HFFc6 (cell line): Measurements from ENCODE around the gene MYH4. TPM values are rescaled to one million over a fixed set of nuclear protein-coding genes. Genes with fewer than 3 reads are reported as not detected.

Experiments
- DNase-seq: peaks from one replicate; pipeline ENCODE4 v3.0.0-alpha.2; 2018
- H3K27ac Mint-ChIP-seq: 2 replicates; pipeline ENCODE4 v1.8.0; 2020; ENCODE audit warnings: mild to moderate bottlenecking, mixed read lengths
- H3K27me3 Mint-ChIP-seq: 2 replicates; pipeline ENCODE4 v1.8.0; 2021; ENCODE audit warnings: mild to moderate bottlenecking, moderate library complexity, mixed read lengths; ENCODE audit not compliant: insufficient read depth
- H3K36me3 Mint-ChIP-seq: 2 replicates; pipeline ENCODE4 v1.8.0; 2021; ENCODE audit warnings: low read depth, mixed read lengths
- H3K4me1 Mint-ChIP-seq: 2 replicates; pipeline ENCODE4 v1.8.0; 2020; ENCODE audit warnings: low read depth, mixed read lengths
- H3K4me3 Mint-ChIP-seq: 2 replicates; pipeline ENCODE4 v1.8.0; 2020; ENCODE audit warnings: mild to moderate bottlenecking, moderate library complexity, mixed read lengths
- H3K9me3 Mint-ChIP-seq: 2 replicates; pipeline ENCODE4 v1.8.0; 2020; ENCODE audit warnings: mild to moderate bottlenecking, mixed read lengths
- total RNA-seq, 6 experiments: library from RNA; stranded (reverse); fragmentation: NEBNext Ultra II Directional; extraction: Animal tissue kit (Norgen Biotek cat#: 25700); gene quantifications; 2 replicates in 1 of 6; 3 replicates in 5 of 6; pipeline ENCODE4 v1.2.3, GENCODE V29; 2021
- TF ChIP-seq, protein P1 (sequence below): fragments of 200-600 bp; sonication (generic); IDR thresholded peaks from 2 replicates; pipeline ENCODE4 v1.5.0; 2021; ENCODE audit warnings: antibody characterized with exemption, mild to moderate bottlenecking

MYH4 gene
- total RNA-seq, 6 experiments from 2014 or later: not detected

DNA sequence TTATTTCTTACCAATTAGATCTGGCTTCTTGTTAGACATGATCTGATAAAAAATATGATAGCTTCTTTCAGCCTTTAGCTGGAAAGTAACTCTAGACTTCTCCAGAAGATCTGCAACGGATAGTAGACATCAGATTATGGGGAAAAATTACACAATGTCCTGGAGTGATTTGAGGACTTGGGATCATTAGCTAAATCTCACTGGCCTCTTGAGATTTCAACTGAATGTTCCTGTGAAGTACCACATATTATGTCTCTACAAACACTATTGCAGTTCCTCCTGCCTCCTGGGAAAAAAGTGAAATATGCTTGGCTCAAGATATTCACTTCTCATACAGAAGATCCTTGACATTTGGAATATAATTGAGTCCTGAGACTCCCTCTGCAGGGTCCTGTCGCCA is 43.5 kb upstream of the MYH4 start:
- H3K36me3 Mint-ChIP-seq: no peaks in the 10 kb centered on the region
- TF ChIP-seq, protein P1, sequence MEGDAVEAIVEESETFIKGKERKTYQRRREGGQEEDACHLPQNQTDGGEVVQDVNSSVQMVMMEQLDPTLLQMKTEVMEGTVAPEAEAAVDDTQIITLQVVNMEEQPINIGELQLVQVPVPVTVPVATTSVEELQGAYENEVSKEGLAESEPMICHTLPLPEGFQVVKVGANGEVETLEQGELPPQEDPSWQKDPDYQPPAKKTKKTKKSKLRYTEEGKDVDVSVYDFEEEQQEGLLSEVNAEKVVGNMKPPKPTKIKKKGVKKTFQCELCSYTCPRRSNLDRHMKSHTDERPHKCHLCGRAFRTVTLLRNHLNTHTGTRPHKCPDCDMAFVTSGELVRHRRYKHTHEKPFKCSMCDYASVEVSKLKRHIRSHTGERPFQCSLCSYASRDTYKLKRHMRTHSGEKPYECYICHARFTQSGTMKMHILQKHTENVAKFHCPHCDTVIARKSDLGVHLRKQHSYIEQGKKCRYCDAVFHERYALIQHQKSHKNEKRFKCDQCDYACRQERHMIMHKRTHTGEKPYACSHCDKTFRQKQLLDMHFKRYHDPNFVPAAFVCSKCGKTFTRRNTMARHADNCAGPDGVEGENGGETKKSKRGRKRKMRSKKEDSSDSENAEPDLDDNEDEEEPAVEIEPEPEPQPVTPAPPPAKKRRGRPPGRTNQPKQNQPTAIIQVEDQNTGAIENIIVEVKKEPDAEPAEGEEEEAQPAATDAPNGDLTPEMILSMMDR: no peak
- H3K4me3 Mint-ChIP-seq: no peak overlapping the region
- no peaks in the 10 kb centered on the region; the same call in 1 of the 2 replicates for H3K27me3 Mint-ChIP-seq
- H3K4me1 Mint-ChIP-seq: no peaks in the 10 kb centered on the region
- DNase-seq: no peak
- peaks cover 11% of the 10 kb centered on the region for H3K9me3 Mint-ChIP-seq
- H3K27ac Mint-ChIP-seq: no peak overlapping the region

DNA sequence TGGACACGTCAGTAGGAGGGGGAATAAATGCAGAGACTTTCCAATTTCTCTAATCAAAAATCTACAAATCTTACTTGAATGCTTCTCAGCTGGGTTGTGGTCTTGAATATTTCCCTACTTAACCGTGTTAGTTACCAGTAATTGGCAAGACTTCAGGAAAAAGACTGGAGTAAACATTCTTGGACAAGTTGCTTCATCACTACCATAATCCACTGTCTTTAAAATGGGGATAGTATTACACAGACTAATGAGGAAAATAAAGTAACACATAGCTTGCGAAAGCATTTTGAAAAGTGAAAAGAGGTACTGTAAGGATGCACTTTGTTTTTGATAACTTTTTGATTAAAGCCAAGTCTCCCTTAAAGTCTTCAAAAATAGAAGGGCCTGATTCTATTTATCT is 30.6 kb upstream of the MYH4 start:
- H3K36me3 Mint-ChIP-seq: peaks cover 5% of the 10 kb centered on the region; the same call in 1 of the 2 replicates
- no peak overlapping the region for H3K4me3 Mint-ChIP-seq
- H3K4me1 Mint-ChIP-seq: no peaks in the 10 kb centered on the region
- H3K27me3 Mint-ChIP-seq: no peaks in the 10 kb centered on the region; the same call in none of the 2 replicates
- TF ChIP-seq, protein P1: no peak
- DNase-seq: no peak
- no peak overlapping the region for H3K27ac Mint-ChIP-seq
- peaks cover 49% of the 10 kb centered on the region for H3K9me3 Mint-ChIP-seq

DNA sequence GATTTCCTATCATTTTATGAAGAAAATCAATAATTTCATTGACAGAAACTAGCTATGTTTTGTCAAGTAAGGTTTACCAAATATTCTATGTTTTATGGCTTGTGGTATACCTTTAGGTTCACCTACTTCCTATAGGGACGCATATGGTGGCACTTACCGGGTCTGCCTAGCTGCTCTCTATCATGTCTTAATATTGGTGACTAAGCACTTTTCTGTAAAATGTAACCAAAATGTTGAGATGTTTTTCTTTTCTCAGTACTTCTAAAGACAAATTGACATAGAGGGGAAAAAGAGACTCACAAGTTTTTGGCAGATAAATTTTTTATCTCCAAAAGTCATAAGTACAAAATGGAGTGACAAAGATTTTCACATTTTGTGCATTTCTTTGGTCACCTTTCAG is 22.6 kb upstream of the MYH4 start:
- Mint-ChIP-seq H3K27ac (no peak overlapping the region), H3K9me3 (peaks cover 63% of the 10 kb centered on the region), H3K36me3 (no peaks in the 10 kb centered on the region; the same call in 1 of the 2 replicates), H3K4me1 (no peaks in the 10 kb centered on the region), H3K27me3 (no peaks in the 10 kb centered on the region), H3K4me3 (no peak overlapping the region)
- DNase-seq: no peak
- TF ChIP-seq, protein P1: no peak

DNA sequence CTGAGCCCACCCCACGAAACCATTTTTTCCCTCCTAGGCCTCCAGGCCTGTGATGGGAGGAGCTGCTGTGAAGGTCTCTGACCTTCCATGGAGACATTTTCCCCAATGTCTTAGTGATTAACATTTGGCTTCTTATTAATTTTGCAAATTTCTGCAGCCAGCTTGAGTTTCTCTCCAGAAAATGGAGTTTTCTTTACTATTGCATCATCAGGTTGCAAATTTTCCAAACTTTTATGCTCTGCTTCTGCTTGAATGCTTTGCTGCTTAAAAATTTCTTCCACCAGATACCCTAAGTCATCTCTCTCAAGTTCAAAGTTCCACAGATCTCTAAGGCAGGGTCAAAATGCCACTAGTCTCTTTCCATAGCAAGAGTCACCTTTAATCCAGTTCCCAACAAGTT is 12.9 kb upstream of the MYH4 start:
- Mint-ChIP-seq H3K36me3 (no peaks in the 10 kb centered on the region; the same call in 1 of the 2 replicates), H3K27ac (no peak overlapping the region), H3K9me3 (peaks cover 50% of the 10 kb centered on the region), H3K4me3 (no peak overlapping the region), H3K27me3 (peaks cover 1% of the 10 kb centered on the region; the same call in 1 of the 2 replicates), H3K4me1 (no peaks in the 10 kb centered on the region)
- TF ChIP-seq, protein P1: no peak
- DNase-seq: no peak

DNA sequence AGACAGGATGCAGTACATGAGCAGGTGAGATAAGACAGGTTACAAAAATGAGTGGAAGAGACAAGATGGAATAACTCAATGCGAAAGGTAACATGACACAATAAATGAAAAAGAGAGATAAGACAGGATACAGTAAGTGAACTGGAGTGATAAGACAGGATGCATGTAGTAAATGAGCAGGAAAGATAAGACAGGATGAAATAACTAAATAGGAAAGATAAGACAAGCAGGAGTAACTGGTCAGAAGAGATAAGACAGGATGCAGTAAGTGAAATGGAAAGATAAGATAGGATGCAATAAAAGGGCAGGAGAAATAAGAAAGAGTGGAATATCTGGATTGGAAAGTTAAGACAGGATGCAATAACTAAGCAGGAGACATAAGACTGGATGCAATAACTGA is 8.3 kb upstream of the MYH4 start:
- H3K36me3 Mint-ChIP-seq: no peaks in the 10 kb centered on the region

More for the DNA sequence above, 8.3 kb upstream of the MYH4 start:
- H3K4me3 Mint-ChIP-seq: no peak overlapping the region
- DNase-seq: no peak
- TF ChIP-seq, protein P1: no peak
- H3K9me3 Mint-ChIP-seq: peaks cover 11% of the 10 kb centered on the region
- no peaks in the 10 kb centered on the region; the same call in 1 of the 2 replicates for H3K27me3 Mint-ChIP-seq
- H3K27ac Mint-ChIP-seq: no peak overlapping the region
- H3K4me1 Mint-ChIP-seq: no peaks in the 10 kb centered on the region
